ENCODE data around the gene AOX1. TPM values are rescaled to one million over a fixed set of nuclear protein-coding genes. Genes with fewer than 3 reads are reported as not detected.

AOX1 gene
- total and polyA plus RNA-seq, 2 of the 8 experiments (the other 6 are each of a cell fraction or from before 2014, with no cell fraction given) = 5.6 to 8.3 TPM

DNA sequence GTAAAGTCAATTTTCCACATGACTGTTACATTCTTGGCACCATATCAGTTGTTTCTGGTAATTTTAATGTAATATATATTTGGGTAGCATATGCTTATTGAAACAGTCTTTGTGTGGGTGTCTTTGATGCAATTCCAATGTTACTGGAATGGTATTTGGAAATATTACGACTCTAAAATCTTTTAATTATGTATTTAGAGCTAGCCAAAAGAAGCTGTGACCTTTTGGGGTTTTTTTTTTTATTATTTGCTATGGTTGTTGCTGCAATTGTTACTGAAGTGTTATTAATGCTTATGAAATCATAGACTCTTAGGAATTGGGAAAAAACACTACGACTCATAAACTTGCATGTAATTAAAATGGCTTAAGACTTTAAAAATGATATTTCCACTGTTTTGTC lies 95.9 kb downstream of the AOX1 start:
- CTCF ChIA-PET (ENCODE audit: partially characterized antibody) = no interaction called here
- no peak for FAIRE-seq
- no peak overlapping the region for H3K4me3 ChIP-seq (ENCODE audit: extremely low read depth in 1 of 4, insufficient read depth in 2 of 4, low read depth in 3 of 4, low read length in 4 of 4)
- TF ChIP-seq SIN3A (conservative IDR thresholded peaks at IDR 0.05 in 1 of 2, IDR thresholded peaks at IDR 0.05 in 1 of 2; ENCODE audit: low read depth in 1 of 2, low read length in 2 of 2) (no peak), TAF1 (IDR thresholded peaks at IDR 0.05; ENCODE audit: low read depth, low read length) (no peak), YY1 (IDR thresholded peaks at IDR 0.05; ENCODE audit: low read depth, low read length) (no peak), HDAC6 (IDR thresholded peaks at IDR 0.05; ENCODE audit: low read depth, low read length) (no peak), PHF8 (conservative IDR thresholded peaks at IDR 0.05; ENCODE audit: low read depth, low read length) (no peak), NANOG (IDR thresholded peaks at IDR 0.05; ENCODE audit: insufficient read depth, low read depth, low read length, poor library complexity, severe bottlenecking) (no peak), NRF1 (IDR thresholded peaks at IDR 0.05; ENCODE audit: low read depth, low read length) (no peak), SAP30 (IDR thresholded peaks at IDR 0.05; ENCODE audit: insufficient read depth, insufficient replicate concordance, low read length) (no peak), SIX5 (IDR thresholded peaks at IDR 0.05; ENCODE audit: low read depth, low read length) (no peak), POU5F1 (IDR thresholded peaks at IDR 0.05; ENCODE audit: low read depth, low read length) (no peak), ASH2L (IDR thresholded peaks at IDR 0.05; ENCODE audit: low read length) (no peak), SP4 (IDR thresholded peaks at IDR 0.05; ENCODE audit: low read length) (no peak)
- TF ChIP-seq, protein P1, sequence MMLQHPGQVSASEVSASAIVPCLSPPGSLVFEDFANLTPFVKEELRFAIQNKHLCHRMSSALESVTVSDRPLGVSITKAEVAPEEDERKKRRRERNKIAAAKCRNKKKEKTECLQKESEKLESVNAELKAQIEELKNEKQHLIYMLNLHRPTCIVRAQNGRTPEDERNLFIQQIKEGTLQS (IDR thresholded peaks at IDR 0.05; ENCODE audit: insufficient read depth, low read depth, low read length) = no peak
- TF ChIP-seq, protein P2, sequence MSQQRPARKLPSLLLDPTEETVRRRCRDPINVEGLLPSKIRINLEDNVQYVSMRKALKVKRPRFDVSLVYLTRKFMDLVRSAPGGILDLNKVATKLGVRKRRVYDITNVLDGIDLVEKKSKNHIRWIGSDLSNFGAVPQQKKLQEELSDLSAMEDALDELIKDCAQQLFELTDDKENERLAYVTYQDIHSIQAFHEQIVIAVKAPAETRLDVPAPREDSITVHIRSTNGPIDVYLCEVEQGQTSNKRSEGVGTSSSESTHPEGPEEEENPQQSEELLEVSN (IDR thresholded peaks at IDR 0.05) = no peak

More for the DNA sequence above, 95.9 kb downstream of the AOX1 start:
- no peak overlapping the region for H2BK5ac ChIP-seq (ENCODE audit: low read depth, low read length)
- H3K18ac ChIP-seq (ENCODE audit: extremely low read depth, low read length) = no peak overlapping the region
- H3K14ac ChIP-seq (ENCODE audit: insufficient read length) = no peak overlapping the region
- no peak overlapping the region for H4K8ac ChIP-seq (ENCODE audit: extremely low read depth, insufficient read depth, low read length)
- 91% methylated on average over 2 of the region's 2 CpGs; no CpG with 5 or more reads in 1 of the 2 experiments for WGBS, 2 experiments (ENCODE audit: extremely low coverage in 1 of 2, insufficient coverage in 1 of 2, insufficient read length in 1 of 2, insufficient replicate concordance in 2 of 2, low coverage in 1 of 2, low lambda C conversion rate in 2 of 2, missing lambda C conversion rate in 1 of 2)
- H2BK12ac ChIP-seq (ENCODE audit: low read depth, low read length) = no peak overlapping the region
- POLR2A ChIA-PET (ENCODE audit: partially characterized antibody) = no interaction called here
- no peaks in the 10 kb centered on the region for H3K23me2 ChIP-seq (ENCODE audit: low read depth, low read length)
- no peaks in the 10 kb centered on the region for H3K79me2 ChIP-seq (ENCODE audit: control insufficient read depth in 1 of 2, insufficient read depth in 2 of 2, low read length in 2 of 2)
- no peak overlapping the region for H2BK20ac ChIP-seq (ENCODE audit: low read length)
- no peak overlapping the region for H4K91ac ChIP-seq (replicated peaks; ENCODE audit: insufficient read length, low read length)
- H3K36me3 ChIP-seq (ENCODE audit: control insufficient read depth in 2 of 4, insufficient read depth in 4 of 4, low read length in 3 of 4) = no peaks in the 10 kb centered on the region
- H3K56ac ChIP-seq (replicated peaks; ENCODE audit: insufficient read length, low read depth, low read length) = no peak overlapping the region
- DNase-seq (ENCODE audit: low read depth in 1 of 2, low spot score in 2 of 2) = no peak
- H3K27ac ChIP-seq (ENCODE audit: low read depth, low read length) = no peak overlapping the region
- H2AK5ac ChIP-seq (ENCODE audit: low read depth, low read length) = no peak overlapping the region
- no peaks in the 10 kb centered on the region for H3K79me1 ChIP-seq (ENCODE audit: low read depth, low read length)
- no peak overlapping the region for H2AFZ ChIP-seq (ENCODE audit: low read length)
- no peak overlapping the region for H4K5ac ChIP-seq (ENCODE audit: insufficient read length, low read depth, low read length)
- H3K4me1 ChIP-seq (replicated peaks in 1 of 4; ENCODE audit: control insufficient read depth in 3 of 4, insufficient read depth in 4 of 4, low read length in 3 of 4) = no peaks in the 10 kb centered on the region
- no peak overlapping the region for H2BK120ac ChIP-seq (replicated peaks; ENCODE audit: low read depth, low read length)
- no peak overlapping the region for H2BK15ac ChIP-seq (ENCODE audit: low read length)
- H3K9me3 ChIP-seq (ENCODE audit: insufficient read depth in 2 of 2, low read depth in 1 of 2, low read length in 1 of 2) = no peaks in the 10 kb centered on the region; a peak in 2 of 4 replicates
- H3K27me3 ChIP-seq (replicated peaks in 1 of 4; ENCODE audit: control insufficient read depth in 3 of 4, extremely low read depth in 1 of 4, insufficient read depth in 3 of 4, low read length in 3 of 4) = no peaks in the 10 kb centered on the region
- H3K4ac ChIP-seq (replicated peaks; ENCODE audit: insufficient read length, low read depth, low read length) = no peak overlapping the region
- H3K23ac ChIP-seq (ENCODE audit: insufficient read length) = no peak overlapping the region
- no peak overlapping the region for H3K4me2 ChIP-seq (ENCODE audit: insufficient read depth in 1 of 2, low read depth in 2 of 2, low read length in 2 of 2)
- H4K20me1 ChIP-seq (replicated peaks in 1 of 2; ENCODE audit: control insufficient read depth in 1 of 2, insufficient read depth in 2 of 2, low read length in 2 of 2) = no peaks in the 10 kb centered on the region
- no peak overlapping the region for H3K9ac ChIP-seq (replicated peaks in 1 of 4; ENCODE audit: extremely low read depth in 1 of 4, low read depth in 3 of 4, low read length in 3 of 4)
